HG03558 (cell line): ENCODE measurements around the gene THUMPD2.

Experiments used
- ATAC-seq: cut with Tn5 transposase; IDR thresholded peaks from one replicate; pipeline ENCODE4 v1.9.1; 2021; ENCODE audit warnings: moderate number of reproducible peaks; ENCODE audit not compliant: unreplicated experiment; ENCODE audit errors: extremely low read depth

The THUMPD2 gene

DNA sequence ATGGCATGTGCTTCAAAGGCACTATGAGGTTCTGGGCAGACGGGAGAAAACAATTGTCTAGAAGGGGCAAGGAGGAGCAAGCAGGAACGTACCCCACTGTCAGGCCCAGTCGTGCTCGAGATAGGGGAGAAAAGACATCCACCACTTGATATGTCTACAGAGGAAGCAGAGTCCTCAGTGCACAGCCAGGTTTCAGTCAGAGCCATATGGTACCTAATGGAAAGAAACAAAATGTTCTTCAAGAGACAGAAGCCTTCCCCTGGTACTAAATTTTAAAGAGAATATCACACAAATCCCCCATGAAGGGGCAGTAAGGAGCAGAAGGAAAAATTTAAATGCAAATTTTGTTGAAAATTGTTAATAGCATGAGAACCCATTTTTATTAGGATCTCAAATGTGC is 21.9 kb downstream of the THUMPD2 start:
- no peak for ATAC-seq

DNA sequence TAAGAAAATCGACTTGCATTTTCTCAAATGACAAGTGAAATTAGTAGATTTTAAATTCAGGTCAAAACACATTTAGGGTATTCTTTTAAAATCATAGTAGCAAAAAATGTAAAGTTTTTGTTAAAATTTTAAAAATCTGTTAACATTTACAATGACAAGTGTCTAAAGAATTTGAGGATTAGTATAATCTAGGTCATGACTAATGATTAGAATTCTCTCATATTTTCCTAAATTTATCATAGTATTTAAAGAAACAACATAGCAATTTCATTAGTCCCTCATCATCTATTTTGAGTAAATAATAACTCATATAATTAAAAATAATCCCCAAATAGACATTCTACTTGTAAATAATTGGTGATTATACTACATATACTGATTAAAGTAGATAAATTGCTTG is 23.6 kb downstream of the THUMPD2 start:
- no peak for ATAC-seq

DNA sequence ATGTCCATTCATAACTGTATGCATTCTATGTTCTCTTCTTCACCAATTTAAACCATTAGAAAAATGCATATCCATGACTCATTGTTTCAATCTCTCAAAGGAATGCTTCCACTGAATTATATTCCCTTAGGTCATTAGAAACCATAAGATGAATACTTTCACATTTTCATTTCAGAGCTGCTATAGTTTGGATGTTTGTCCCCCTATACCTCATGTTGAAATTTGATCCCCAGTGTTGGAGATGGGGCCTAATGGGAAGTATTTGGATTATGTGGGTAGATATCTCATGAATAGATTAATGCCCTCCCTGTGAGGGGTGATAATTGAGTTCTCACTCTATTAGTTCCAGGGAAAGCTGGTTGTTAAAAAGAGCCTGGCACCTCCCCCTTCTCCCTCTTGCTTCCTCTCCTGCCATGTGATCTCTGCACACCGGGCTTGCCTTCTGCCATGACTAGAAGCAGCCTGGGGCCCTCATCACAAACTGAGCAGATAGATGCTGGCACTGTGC is 35.7 kb downstream of the THUMPD2 start:
- ATAC-seq = no peak

DNA sequence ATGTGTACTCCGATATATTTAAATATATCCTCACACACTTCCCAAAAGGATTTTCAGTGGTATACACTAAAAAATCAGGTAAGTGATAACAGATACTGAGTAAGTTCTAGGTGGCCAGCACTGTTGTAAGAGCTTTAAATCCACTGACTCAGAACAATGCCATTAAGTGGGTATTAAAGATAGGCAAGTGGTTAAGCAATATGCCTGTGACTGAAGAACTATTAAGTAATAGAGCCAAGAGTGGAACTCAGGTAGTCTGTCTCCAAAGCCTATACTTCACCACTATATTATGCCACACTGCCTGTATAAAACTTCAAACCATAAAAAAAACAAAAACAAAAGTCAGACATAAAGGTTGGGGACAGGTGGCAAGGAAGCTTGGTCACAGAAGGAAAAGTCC is 37.2 kb downstream of the THUMPD2 start:
- ATAC-seq = no peak

DNA sequence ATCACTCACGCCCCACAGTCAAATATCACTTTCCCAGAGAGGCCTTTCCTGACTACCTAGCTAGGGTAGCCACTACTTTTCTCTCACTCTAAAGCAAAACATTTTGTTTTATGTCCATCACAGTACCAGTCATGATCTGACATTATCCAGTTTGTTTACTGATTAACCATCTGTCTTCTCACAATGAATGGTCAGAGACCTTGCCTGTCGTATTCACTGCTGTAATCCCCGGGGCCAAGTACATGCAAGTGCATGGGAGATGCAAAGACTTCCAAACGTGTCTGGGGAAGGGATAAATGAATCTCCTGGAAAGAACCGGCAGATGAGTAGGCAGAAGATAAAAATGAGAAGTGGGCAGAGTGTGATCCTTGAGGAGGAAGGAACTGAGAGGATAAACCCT is 39.7 kb downstream of the THUMPD2 start:
- no peak for ATAC-seq

DNA sequence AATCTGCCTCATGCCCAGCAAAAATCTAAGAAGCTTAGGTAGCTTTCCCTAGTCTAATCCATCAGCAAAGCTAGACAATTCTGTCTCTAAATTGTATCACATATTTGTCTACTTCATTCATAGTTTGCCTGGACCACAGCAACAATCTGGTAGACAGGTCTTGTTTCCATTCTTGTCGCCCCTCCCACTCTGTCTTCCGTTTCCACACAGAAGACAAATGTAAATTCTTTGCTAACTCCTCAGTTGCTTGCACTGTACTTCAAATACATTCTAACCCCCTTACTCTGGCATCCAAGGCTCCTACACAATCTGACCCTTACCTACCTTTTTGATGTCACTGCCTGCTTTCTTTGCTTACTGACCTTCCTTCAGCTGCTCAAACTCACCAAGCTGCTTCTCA is 40.1 kb downstream of the THUMPD2 start:
- no peak for ATAC-seq

DNA sequence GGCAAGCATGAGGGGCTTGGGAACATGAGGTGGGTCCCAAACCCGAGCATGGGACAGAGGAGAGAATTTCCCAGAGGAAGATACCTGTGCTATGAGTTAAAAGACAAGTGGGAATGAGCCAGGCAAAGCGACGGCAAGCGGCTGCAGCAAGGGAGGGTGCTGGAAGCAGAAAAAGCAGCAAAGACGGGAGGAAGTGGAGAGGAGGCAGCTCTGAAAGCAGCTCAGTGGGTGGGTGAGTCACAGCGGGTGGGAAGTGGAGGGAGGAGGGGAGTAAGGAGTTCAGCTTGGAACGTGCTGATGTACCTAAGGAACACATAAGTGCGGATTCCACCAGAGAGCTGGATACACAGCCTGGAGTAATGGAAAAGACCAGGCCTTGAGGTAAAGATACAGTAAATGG is 41.4 kb downstream of the THUMPD2 start:
- ATAC-seq = no peak

DNA sequence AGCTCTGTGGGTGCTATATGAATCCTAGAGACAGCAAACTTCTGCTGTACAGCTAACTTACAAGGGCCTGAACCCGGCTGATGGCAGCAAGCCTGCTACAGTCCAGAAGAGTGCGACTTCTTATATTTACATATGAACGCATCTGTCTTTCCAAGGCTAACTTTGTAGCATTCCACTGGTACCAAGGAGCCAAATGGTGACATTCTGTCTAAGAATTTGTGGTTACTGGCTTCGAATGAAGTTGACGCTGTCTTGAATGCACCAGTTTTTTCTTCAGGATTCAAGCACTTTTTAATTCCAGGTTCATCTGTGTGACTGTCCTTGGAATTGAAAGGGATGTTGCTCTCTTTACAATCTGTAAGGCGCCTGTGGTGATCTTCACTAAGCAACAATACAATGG is 42.4 kb downstream of the THUMPD2 start:
- ATAC-seq = no peak

DNA sequence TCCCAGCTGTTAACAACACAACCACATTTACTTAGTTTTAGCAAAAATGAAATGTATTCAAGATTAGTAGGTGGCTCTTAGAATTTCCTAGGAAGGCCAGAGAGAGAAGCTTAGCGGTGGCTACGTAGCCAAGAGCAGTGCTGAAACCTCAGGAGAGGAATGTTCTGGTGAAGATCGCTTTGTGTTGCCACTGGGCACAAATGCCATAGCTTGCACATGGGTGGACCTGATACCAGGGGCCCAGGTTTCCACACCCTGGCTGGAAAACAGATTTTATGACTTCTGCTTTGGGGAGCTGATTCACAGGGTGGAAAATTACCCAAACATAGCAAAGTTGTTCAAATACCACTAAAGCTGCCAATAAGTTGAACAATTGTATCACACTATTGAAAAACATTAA is 43.4 kb downstream of the THUMPD2 start:
- ATAC-seq = no peak

DNA sequence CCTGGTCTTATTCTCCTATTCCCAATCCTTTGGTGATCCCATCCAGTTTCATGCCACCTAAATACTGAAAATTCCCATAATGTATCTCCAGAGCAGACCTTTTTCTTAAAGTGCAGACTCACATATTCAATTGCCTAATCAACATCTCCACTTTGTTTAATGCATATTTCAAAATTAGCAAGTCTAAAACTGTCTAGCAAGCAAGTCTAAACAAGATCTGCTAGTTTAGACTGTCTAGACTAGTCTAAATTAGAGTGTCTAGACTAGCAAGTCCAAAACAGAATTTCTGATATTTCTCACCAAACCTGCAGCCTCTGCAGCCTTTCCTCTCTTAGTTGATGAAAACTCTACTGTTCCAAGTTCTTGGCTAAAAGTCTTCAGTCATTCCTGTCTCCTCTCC is 44.6 kb downstream of the THUMPD2 start:
- ATAC-seq = no peak

DNA sequence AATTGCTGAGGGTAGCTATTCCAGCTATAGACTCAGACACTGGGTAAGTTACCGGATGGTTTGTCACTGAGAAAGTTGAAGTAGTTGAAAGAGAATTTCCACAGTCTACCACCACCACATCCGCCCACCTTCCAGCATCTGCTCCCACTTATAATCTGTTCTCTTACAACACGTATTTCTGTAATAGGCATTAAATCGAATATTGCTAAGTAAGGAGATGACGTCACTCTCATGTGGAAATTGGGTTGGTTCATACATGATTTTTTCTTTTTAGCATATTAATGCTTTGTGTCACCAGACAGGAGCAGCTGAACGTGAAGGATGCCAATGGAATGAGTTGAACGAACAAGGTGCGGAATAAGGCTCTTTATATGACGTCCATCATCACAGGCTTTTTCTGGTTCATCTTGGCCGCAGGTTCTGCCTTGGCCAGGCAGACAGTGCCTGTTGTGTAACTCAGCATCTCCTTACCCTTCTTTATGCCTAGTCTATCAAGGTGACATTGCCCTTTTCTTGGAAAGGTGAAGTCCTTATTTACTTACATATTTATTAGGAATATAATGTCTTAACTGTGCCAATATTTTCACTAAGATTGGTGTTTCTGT is 45.9 kb downstream of the THUMPD2 start:
- ATAC-seq = no peak

DNA sequence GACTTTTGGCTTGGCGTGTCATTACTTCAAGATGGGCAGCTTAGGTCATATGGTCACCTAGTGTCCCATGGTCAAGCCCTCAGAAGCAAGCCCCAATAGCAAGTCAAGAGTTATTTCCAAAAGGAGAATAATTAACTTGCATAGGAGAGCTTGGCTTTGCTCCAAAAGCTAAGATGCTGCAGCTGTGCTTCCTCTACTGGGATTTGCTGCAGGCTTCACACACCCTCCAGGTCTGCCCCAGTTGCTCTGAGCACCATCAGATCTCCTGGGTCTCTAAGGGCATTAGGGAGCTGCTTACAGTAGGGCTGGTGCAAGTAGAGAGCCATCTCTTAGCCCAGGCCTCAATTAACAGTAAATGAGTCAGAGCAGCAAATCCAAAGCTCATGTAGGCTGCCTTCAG is 46.6 kb downstream of the THUMPD2 start:
- no peak for ATAC-seq

DNA sequence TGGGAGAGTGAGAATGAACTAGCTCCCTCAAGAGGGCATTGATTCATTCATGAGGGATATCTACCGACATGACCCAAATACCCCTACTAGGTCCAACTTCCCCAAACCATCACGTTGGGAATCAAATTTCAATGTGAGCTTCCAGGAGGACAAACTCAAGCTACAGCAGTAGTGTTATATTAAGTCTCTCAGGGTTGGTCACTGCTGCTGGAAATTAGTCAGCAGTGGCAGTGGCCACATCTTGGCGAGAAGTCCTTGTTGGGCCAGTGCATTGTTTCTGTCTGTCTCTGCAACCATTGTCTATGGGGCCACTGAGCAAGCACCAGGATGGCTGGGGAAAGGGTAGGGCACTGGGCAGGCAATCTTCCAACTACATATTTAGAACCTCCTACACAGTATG is 47.5 kb downstream of the THUMPD2 start:
- ATAC-seq = no peak

DNA sequence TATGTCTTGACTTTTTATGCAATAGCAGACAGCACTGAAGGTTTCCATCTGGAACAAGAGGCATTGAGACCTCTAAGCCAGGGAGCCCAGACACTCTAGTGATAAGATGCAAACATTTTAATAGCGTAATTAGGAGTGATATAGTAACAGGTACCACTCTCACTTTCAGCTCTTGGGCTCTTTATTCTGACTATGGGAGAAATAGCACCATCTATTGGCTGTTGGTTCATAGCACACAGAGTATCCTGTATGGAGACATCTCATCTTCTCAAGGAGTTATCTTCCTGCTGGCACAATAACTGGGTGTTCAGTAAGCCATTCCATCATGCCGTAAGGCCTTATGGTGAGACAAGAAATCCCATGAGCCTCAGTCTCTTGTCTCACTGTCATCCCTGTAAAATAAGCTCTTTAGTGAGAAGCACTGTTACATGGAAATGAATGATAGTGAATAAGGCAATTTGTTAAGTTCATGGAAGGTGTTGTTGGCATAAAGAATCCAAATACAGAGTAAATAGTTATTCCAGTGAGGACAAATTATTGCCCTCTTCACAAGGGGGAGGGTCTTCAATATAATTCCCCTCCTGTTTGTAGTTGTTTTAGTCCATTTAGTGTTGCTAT is 48.3 kb downstream of the THUMPD2 start:
- no peak for ATAC-seq

DNA sequence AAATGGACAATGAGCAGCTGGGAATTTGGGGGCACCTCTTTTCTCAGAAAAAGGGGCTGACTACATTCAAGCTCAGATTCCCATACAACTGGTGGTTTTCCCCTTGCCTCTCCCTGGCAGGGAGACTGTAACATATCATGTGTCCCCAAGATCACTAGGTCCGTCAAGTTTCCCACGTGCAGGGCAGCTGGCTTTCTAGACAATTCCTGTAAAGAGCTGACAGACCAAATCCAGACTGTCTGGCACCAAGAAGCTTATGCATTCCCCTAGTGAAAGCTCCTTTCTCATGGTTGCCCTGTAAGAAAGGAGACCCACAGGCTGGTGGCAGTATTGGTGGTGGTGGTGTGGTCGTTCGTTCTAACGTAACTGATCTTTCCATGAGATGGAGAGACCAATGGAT is 48.8 kb downstream of the THUMPD2 start:
- no peak for ATAC-seq

DNA sequence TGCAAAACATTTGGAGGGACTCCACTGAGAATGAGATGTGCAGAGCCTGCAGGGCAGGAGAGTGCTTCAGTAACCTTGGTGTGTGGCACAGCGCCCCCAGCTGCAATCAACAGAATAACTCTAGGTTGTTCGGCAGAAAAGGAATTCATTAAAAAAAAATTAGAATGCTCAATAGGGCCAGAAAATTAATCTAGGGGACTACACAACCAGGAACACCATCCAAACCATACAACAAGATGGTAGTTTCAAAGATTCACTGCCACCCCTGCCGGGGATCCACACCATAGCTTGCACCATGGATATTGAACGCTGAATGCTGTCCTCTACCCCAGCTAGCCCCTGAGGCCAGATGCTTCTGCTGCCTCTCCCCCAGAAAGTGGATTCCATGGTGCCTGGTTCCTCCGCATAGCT is 50.1 kb downstream of the THUMPD2 start:
- ATAC-seq = no peak

DNA sequence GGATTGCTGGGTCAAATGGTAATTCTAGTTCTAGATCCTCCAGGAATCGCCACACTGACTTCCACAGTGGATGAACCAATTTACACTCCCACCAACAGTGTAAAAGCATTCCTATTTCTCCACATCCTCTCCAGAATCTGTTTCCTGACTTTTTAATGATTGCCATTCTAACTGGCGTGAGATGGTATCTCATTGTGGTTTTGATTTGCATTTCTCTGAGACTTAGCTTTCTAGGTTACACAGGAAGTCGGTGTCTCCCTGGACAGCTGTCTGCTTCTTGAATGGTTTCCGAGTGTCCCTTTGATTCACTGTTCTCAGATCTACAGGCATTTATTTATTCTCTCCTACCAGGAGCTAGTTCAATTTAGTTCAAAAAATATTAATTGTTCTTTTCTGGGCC is 51.0 kb downstream of the THUMPD2 start:
- peak; percentile 41 for ATAC-seq

DNA sequence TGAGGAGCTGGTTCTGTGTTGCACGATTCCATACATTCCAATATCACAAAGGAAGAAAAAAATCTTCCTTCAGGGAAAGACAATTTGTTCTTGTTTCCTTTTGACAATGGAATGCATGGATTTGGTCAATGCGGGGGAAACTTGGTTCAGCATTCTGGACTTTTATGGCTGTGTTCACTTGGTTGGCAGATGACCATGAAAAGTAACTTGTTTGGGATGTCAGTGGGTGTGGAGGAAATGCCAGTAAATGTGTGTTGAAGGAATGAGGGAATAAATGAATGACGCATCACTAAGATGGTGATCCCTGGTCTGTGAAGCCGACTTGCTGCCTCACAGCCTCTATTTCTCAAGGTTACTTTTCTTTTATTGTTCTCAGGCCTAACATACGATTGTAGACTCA is 53.7 kb downstream of the THUMPD2 start:
- ATAC-seq = no peak

DNA sequence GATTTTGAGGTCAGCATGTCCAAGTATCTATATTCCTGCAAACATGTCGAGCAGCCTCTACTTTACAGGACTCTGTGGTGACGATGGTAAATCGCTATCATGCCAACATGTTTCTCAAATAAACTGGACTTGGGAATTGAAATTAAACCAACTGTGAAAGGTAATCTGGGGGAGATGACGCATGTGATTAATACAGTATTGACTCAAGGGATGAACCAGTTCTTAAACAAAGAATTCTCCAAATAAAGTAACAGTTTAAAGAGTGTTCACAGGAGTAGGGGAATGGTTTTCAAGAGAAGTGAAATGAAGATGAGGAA is 54.3 kb downstream of the THUMPD2 start:
- no peak for ATAC-seq

DNA sequence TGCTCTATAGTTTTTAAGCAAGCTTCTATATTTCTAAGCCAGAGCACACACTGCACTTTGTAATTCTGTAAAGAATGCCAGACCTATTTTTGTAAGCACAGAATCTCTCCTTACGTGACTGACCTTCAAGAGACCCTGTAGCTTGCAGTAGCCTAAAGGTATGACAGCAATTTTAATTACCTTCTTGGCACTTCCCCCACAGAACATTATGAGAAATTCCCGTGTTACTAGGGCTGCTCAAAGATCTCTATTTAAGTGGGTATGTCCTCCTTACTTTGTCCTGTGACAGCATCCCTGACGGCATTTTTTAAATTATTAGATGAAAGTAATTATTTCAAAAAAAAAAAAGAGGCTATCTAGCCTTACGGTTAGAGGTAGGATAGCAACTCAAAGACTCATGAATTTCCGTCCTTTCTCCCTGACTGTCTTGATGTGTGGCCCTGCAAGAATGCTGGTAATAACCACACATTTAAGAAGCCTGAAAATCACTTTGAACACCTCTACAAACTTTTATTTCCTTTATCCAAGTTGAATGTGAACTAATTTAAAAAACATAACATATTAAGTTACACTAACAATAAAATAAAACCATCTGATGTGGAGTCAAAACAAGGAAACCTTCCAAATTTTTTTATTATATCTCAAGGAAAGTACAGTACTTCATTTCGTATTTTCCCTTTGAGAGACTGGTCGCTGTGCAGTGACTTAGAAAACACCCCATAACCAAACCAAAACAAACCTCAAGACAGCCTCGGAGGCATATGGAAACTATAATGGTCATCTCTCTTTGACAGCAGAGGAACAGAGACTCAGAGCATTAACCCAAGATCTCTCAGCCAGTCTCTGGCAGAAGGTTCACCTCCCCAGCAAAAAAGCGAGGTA is 54.9 kb downstream of the THUMPD2 start:
- no peak for ATAC-seq

DNA sequence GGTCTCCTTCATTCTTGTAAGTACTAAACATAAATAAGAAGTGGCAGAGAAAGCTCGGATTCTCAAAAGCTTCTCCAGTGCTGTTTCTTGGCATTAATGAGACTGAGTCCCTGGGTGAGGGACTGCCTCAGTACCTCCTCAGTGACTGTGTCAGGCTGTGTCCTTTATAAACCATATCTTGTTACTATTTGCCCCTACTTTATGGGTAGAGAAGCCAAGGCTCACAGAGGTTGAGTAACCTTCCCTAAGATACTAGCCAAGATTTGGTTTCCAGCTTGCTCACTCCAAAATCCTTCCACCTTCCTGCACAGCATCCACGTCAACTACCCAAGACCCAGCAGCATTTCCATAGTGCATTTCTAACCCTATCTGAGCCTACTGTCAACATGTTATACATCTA is 55.6 kb downstream of the THUMPD2 start:
- no peak for ATAC-seq

DNA sequence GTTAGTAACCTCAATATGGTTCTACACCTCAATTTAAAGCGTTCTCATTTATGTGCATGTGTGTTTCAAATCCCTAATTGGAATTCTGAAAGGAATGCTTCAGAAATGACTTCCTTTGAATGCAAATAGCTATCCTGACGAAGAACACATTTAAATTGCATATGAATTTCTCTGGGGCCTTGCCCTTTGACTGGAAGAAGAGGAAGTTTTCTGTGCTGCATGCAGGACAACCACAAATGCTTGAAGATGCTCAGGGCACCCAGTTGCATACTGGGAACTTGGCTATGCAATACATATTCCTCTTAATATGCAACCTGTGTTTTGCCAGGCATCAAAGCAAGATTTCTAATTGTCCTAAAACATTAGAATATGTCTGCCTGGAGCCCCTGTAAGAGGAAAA is 58.1 kb downstream of the THUMPD2 start:
- no peak for ATAC-seq
